GM21529 (cell line): ENCODE data around the gene TNIK.
"Not testable (repeated sequence)": the region's sequence is repeated elsewhere in the genome, so short reads cannot be mapped to it uniquely, and the experiment has no call there.

Experiments
- ATAC-seq: cut with Tn5 transposase; IDR thresholded peaks from one replicate; pipeline ENCODE4 v1.9.1; 2021; ENCODE audit not compliant: unreplicated experiment

Gene TNIK

GRCh38 chr3:171366738-171367137 lies 93.5 kb downstream of the TNIK start:
- ATAC-seq = not testable (repeated sequence)

- no peak for ATAC-seq
Measured at GRCh38 chr3:171366043-171366442, 94.2 kb downstream of the TNIK start.

- ATAC-seq = no peak
Measured at GRCh38 chr3:171365489-171365888, 94.7 kb downstream of the TNIK start.

GRCh38 chr3:171364500-171364899 lies 95.7 kb downstream of the TNIK start:
- no peak for ATAC-seq

GRCh38 chr3:171363202-171363601 lies 97.0 kb downstream of the TNIK start:
- no peak for ATAC-seq

GRCh38 chr3:171362575-171362974 lies 97.6 kb downstream of the TNIK start:
- ATAC-seq = no peak

- ATAC-seq = no peak
Measured at GRCh38 chr3:171358881-171359198, 101.4 kb downstream of the TNIK start.

- ATAC-seq = no peak
Measured at GRCh38 chr3:171358181-171358880, 101.9 kb downstream of the TNIK start.

GRCh38 chr3:171357721-171358120 lies 102.5 kb downstream of the TNIK start:
- ATAC-seq = no peak

- no peak for ATAC-seq
Measured at GRCh38 chr3:171356251-171356650, 104.0 kb downstream of the TNIK start.

GRCh38 chr3:171354706-171355582 lies 105.3 kb downstream of the TNIK start:
- no peak for ATAC-seq

- no peak for ATAC-seq
Measured at GRCh38 chr3:171354049-171354705, 106.0 kb downstream of the TNIK start.

GRCh38 chr3:171353423-171353822 lies 106.8 kb downstream of the TNIK start:
- no peak for ATAC-seq

- ATAC-seq = no peak
Measured at GRCh38 chr3:171352387-171352935, 107.7 kb downstream of the TNIK start.

- no peak for ATAC-seq
Measured at GRCh38 chr3:171351676-171352075, 108.5 kb downstream of the TNIK start.

GRCh38 chr3:171350364-171350763 lies 109.8 kb downstream of the TNIK start:
- ATAC-seq = no peak

GRCh38 chr3:171349392-171349791 lies 110.8 kb downstream of the TNIK start:
- ATAC-seq = no peak

- ATAC-seq = peak; percentile 17
Measured at GRCh38 chr3:171348121-171348520, 112.1 kb downstream of the TNIK start.

GRCh38 chr3:171347301-171348039 lies 112.7 kb downstream of the TNIK start:
- ATAC-seq = peak; percentile 81

GRCh38 chr3:171346582-171347300 lies 113.5 kb downstream of the TNIK start:
- ATAC-seq = peak; percentile 1
